UCSD-AML1 (cell line): ENCODE measurements around the gene KRT9.
"Not testable (repeated sequence)": the region's sequence is repeated elsewhere in the genome, so short reads cannot be mapped to it uniquely, and the experiment has no call there.

Source experiments
- DNase-seq: peaks from one replicate; lab custom pipeline; 2025; ENCODE audit not compliant: unreplicated experiment; lab: John Stamatoyannopoulos, UW

Gene KRT9

GRCh38 chr17:41579484-41580243 lies 7.8 kb upstream of the KRT9 start:
- DNase-seq = peak; percentile 85

- no peak for DNase-seq
Measured at GRCh38 chr17:41578971-41579370, 7.1 kb upstream of the KRT9 start.

GRCh38 chr17:41578538-41578937 lies 6.7 kb upstream of the KRT9 start:
- DNase-seq = no peak

DNA sequence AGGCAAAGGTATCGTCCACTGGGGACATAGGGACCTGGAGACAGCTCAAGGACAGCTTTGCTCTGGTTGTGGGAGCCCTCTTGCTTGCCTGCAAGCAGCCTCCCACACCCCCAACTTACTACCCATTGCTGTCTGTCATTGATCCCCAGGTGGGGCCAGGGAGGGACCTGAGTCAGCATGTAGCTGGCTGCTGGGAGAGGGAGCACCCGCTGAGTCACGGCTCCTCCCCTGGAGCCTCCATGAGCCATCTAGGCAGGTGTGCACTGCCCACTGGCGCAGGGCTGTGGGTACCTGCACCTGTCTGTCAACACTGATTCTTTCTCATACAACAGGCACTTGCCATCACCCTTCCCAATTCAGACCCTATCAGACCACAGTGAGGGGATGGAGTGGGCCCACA lies 4.9 kb upstream of the KRT9 start:
- DNase-seq = not testable (repeated sequence)

GRCh38 chr17:41575336-41575735 lies 3.5 kb upstream of the KRT9 start:
- DNase-seq = no peak

DNA sequence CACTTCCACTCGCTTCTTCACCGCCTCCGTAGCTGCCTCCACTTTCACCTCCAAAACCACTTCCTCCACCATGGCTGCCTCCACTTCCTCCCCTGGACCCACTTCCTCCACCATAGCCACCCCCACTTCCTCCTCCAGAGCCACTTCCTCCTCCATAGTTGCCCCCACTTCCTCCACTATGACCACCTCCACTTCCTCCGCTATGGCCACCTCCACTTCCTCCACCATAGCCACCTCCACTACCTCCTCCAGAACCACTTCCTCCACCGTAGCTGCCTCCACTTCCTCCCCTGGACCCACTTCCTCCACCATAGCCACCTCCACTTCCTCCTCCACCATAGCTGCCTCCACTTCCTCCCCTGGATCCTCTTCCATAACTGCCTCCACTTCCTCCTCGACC lies 4.5 kb downstream of the KRT9 start:
- no peak for DNase-seq

- DNase-seq = no peak
Measured at GRCh38 chr17:41565338-41565737, 6.5 kb downstream of the KRT9 start.

- DNase-seq = no peak
Measured at GRCh38 chr17:41563607-41564170, 8.2 kb downstream of the KRT9 start.

DNA sequence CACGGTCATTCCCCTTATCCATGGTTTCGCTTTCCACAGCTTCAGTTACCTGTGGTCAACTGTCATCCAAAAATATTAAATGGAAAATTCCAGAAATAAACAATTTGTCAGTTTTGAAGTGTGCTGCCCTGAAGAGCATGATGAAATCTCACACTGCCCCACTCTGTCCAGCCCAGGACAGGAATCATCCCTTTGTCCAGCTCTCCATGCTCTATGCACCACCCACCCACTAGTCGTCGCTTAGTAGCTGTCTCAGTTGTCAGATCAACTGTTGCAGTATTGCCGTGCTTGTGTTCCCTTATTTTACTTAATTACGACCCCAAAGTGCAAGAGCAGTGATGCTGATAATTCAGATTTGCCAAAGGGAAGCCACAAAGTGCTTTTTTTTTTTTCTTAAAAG lies 10.3 kb downstream of the KRT9 start:
- DNase-seq = no peak

DNA sequence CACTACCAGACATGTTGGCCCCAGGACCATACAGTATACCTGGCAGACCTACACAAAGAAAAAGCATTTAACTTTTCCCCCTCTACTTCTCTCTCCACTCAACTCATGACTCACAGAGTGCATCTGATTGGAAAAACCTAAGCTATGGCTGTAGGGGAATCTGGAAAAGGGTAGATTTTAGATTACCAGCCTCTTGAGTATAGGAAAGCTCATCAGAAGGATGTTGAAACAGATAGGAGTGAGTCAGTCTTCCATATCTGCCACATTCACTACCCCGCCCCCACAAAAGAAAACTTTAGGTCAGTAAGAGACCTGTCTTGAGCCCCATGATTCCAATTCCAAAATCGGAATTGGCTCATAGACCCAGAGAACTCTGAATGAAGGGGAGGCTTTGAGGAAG lies 12.3 kb downstream of the KRT9 start:
- DNase-seq = no peak

- DNase-seq = no peak
Measured at GRCh38 chr17:41556931-41557330, 14.9 kb downstream of the KRT9 start.

GRCh38 chr17:41556306-41556705 lies 15.6 kb downstream of the KRT9 start:
- no peak for DNase-seq

- no peak for DNase-seq
Measured at GRCh38 chr17:41555105-41555887, 16.6 kb downstream of the KRT9 start.

GRCh38 chr17:41553987-41554680 lies 17.7 kb downstream of the KRT9 start:
- no peak for DNase-seq

DNA sequence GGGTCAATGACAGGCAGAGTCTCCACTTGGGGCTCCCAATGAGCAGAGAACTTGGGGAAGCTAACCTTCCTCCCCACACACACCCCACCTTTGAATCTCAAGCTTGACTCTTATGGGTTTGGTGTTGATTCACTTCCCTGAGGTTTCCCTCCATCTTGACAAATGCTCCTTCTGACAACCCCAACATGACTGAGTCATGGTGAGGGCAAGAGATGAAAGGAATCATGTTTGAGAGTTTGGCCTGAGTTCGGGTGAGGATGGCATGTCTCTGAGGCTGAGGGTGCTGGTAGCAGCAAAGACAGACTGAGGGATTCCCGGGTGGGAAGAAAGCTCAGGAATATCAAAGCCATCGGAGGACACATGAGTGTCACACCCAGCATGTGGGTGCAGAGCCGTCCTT lies 18.7 kb downstream of the KRT9 start:
- no peak for DNase-seq

- no peak for DNase-seq
Measured at GRCh38 chr17:41552455-41552854, 19.4 kb downstream of the KRT9 start.

GRCh38 chr17:41551365-41551764 lies 20.5 kb downstream of the KRT9 start:
- no peak for DNase-seq

GRCh38 chr17:41549596-41550039 lies 22.2 kb downstream of the KRT9 start:
- DNase-seq = no peak

DNA sequence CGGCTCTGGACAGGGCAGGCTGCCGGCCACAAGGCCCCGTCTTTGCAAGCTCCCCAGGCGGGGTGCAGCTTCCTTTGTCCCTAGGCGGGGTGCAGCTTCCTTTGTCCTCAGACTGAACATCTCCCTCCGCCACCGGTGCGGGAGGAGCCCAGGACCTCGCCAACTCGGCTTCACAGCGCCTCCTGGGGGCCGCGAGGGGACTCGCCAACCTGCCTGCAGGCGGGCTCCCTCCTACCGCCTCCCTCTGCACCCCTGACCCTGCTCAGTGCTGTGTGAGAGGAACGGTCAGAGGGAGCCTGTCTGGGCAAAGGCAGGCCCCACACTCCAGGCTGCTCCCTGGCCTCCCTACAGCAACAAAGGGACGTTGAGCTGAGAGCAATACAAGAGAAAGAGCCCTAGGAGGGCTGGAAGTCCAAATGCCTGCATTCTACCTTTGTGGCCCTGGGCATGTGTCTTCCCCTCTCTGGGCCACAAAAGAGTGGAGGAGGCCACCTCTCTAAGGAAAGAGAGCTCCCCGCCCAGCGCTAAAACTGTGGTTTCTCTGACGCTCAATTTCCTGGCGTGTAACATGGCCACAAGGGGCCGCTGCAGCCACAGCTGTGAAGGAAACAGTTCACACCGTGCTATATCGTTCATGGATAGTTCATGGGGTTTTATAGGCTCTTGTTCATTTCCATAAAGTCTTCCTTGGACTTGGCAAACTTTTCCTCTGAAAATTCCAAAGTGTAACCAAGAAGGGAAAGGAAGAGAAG lies 22.8 kb downstream of the KRT9 start:
- peak; percentile 79 for DNase-seq

DNA sequence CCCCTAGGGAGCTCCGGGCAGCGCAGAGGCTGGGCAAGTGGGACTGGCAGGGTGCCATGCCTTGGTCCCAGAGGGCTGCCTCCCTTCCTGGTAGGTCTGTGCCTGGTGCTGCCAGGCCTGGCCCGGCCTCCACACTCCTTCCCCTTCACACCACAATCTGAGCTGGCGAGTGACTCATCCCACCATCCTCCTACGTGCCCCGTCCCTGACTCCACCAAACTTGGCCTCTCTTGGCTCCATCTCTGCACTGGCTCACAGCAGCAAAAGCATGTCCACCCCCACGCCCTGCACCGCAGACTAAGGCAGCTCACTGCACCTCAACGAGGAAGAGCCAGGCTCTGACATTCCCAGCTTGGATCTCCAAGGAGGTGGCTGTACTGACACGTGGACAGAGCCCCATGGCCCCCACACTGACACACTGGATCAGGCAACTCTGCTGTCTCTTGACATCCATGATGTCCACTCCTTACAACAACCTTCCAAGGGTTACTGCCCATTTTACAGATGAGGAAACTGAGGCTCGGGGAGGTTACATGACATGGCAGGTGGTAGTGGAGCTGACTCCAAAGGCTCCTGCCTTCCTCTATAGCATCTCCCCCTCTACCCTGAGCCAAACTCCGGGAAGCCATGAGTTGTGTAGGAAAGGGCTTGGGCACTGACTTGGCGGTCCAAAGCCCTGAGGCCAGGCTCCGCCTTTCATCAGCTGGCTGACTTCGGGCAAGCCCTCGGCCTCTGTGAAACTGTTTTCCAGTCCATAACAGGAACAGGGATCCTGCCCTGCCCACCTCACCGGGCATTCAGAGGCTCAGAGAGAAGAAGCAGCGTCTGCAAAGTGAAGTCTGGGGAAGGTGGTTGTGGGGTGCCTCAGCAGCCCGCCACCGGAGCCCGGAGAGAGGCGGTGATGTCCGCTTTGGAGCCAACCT lies 23.7 kb downstream of the KRT9 start:
- DNase-seq = peak; percentile 25
